K562 (cell line): ENCODE data around the gene ARFIP2. TPM values are rescaled to one million over a fixed set of nuclear protein-coding genes. Genes with fewer than 3 reads are reported as not detected.

Source experiments
- BCL6 ChIP-seq: fragments of 250-450 bp; sonication (Bioruptor Pico); IDR thresholded peaks from 2 replicates; pipeline ENCODE4 v1.4.0; 2020
- CHD2 ChIP-seq: IDR thresholded peaks from 2 replicates; pipeline ENCODE4 v1.6.1; 2011; ENCODE audit warnings: low read depth, low read length
- CREBBP ChIP-seq: IDR thresholded peaks from one replicate; pipeline ENCODE4 v1.6.1; 2012; ENCODE audit warnings: low read depth, mild to moderate bottlenecking, control low read depth, inconsistent platforms, low read length
- EP400 ChIP-seq: fragments of 450-650 bp; IDR thresholded peaks from 2 replicates; pipeline ENCODE4 v1.6.1; 2017; ENCODE audit warnings: antibody characterized with exemption, mild to moderate bottlenecking, moderate library complexity
- FOXA3 ChIP-seq, 2 experiments: fragments of 450-650 bp in 1 of 2; sonication (generic) in 1 of 2; formaldehyde crosslinking; IDR thresholded peaks in 1 of 2; conservative IDR thresholded peaks in 1 of 2; 2 replicates each; pipeline versions ENCODE4 v1.4.0 to v1.8.0; 2020 to 2022; ENCODE audit warnings: mild to moderate bottlenecking in 2 of 2, missing genetic modification reagents in 1 of 2
- GATA2 ChIP-seq: sonication (generic); formaldehyde crosslinking; IDR thresholded peaks from 2 replicates; pipeline ENCODE4 v1.4.0; 2020; ENCODE audit warnings: mild to moderate bottlenecking, missing genetic modification reagents
- GATAD2A ChIP-seq: fragments of 450-650 bp; IDR thresholded peaks from 2 replicates; pipeline ENCODE4 v1.6.1; 2017
- HNRNPL ChIP-seq: fragments of 200-400 bp; formaldehyde crosslinking; IDR thresholded peaks from 2 replicates; pipeline ENCODE4 v1.6.1; 2017; ENCODE audit warnings: low read depth, mild to moderate bottlenecking, low read length
- KLF6 ChIP-seq: fragments of 250-450 bp; sonication (Bioruptor Pico); IDR thresholded peaks from 2 replicates; pipeline ENCODE4 v1.4.0; 2020; ENCODE audit warnings: mild to moderate bottlenecking, moderate library complexity, borderline replicate concordance
- MYBL2 ChIP-seq, 2 experiments: fragments of 450-650 bp in 1 of 2; sonication (generic) in 1 of 2; formaldehyde crosslinking in 1 of 2; IDR thresholded peaks; 2 replicates each; pipeline versions ENCODE4 v1.6.1 to v1.8.1; 2017 to 2022; ENCODE audit warnings: borderline replicate concordance in 1 of 2, inconsistent platforms in 1 of 2, low read depth in 1 of 2, mild to moderate bottlenecking in 1 of 2, missing genetic modification reagents in 1 of 2, moderate library complexity in 1 of 2
- NFATC3 ChIP-seq: fragments of 450-650 bp; IDR thresholded peaks from 2 replicates; pipeline ENCODE4 v1.6.1; 2017; ENCODE audit warnings: mild to moderate bottlenecking
- RFX5 ChIP-seq: IDR thresholded peaks from 2 replicates; pipeline ENCODE4 v1.6.1; 2011; ENCODE audit warnings: low read depth, mild to moderate bottlenecking, improper control_type of control experiment, low read length
- RFX7 ChIP-seq: fragments of 250-450 bp; sonication (Bioruptor Pico); IDR thresholded peaks from 2 replicates; pipeline ENCODE4 v1.5.1; 2021; ENCODE audit warnings: mild to moderate bottlenecking
- SRF ChIP-seq, 2 experiments: fragments of 250-450, 450-650 bp in 1 of 2; sonication (Bioruptor Pico) in 1 of 2; sonication (generic) in 1 of 2; formaldehyde crosslinking; IDR thresholded peaks; 2 replicates each; pipeline versions ENCODE4 v1.5.0 to v1.5.1; 2020 to 2022; ENCODE audit warnings: mild to moderate bottlenecking in 1 of 2, missing genetic modification reagents in 1 of 2
- SRSF1 ChIP-seq: fragments of 200-400 bp; formaldehyde crosslinking; IDR thresholded peaks from 2 replicates; pipeline ENCODE4 v1.6.1; 2017; ENCODE audit warnings: mild to moderate bottlenecking, low read depth, low read length, moderate library complexity
- SUPT5H ChIP-seq: fragments of 450-650 bp; IDR thresholded peaks from 2 replicates; pipeline ENCODE4 v1.6.1; 2016
- TBP ChIP-seq: optimal IDR thresholded peaks from 2 replicates; pipeline ENCODE3; 2011; ENCODE audit warnings: low read depth, low read length, improper control_type of control experiment
- ZBTB26 ChIP-seq: fragments of 450-650 bp; formaldehyde crosslinking; IDR thresholded peaks from 2 replicates; pipeline ENCODE4 v1.4.0; 2022; ENCODE audit warnings: missing genetic modification characterization
- ZNF133 ChIP-seq: fragments of 250-450 bp; sonication (Bioruptor Pico); IDR thresholded peaks from 2 replicates; pipeline ENCODE4 v1.4.0; 2020; ENCODE audit warnings: mild to moderate bottlenecking
- ZNF695 ChIP-seq: fragments of 450-650 bp; formaldehyde crosslinking; IDR thresholded peaks from 2 replicates; pipeline ENCODE4 v1.4.0; 2020; ENCODE audit warnings: mild to moderate bottlenecking, moderate library complexity
- ZNF780A ChIP-seq: fragments of 250-450 bp; sonication (Bioruptor Pico); IDR thresholded peaks from 2 replicates; pipeline ENCODE4 v1.5.0; 2021; ENCODE audit warnings: mild to moderate bottlenecking
- ZNF830 ChIP-seq: fragments of 250-450 bp; sonication (Bioruptor Pico); IDR thresholded peaks from 2 replicates; pipeline ENCODE4 v1.5.0; 2021; ENCODE audit warnings: mild to moderate bottlenecking
- polyA plus RNA-seq, 8 experiments: library from polyadenylated mRNA; depleted of rRNA in 4 of 8; stranded (reverse) in 5 of 8; unstranded in 3 of 8; fragments of >200 nt; fragmentation: Nextera tagmentation in 2 of 8; fragmentation: Illumina TruSeq in 1 of 8; extraction: Ambion mirVana in 2 of 8; extraction: Trizol in 1 of 8; gene quantifications; 2 replicates each; pipeline versions ENCODE4 v1.2.1 to v1.2.3, GENCODE V29; 2011 to 2014; ENCODE audit warnings: inconsistent platforms in 1 of 8, missing spikeins in 1 of 8
- total RNA-seq, 7 experiments: library from RNA; depleted of rRNA in 6 of 7; stranded (reverse); fragments of >200 nt in 6 of 7; fragmentation: Illumina TruSeq in 2 of 7; extraction: Trizol in 2 of 7; gene quantifications; 2 replicates each; pipeline versions ENCODE4 v1.2.1 to v1.2.3, GENCODE V29; 2011 to 2021; ENCODE audit warnings: low replicate concordance in 1 of 7
- TF ChIP-seq, protein P1 (sequence below), 2 experiments: fragments of 450-650 bp in 1 of 2; IDR thresholded peaks; 2 replicates each; pipeline ENCODE4 v1.6.1; 2011 to 2017; ENCODE audit warnings: low read depth in 2 of 2, antibody characterized with exemption in 1 of 2, borderline replicate concordance in 1 of 2, low read length in 1 of 2, mild to moderate bottlenecking in 1 of 2, mixed read lengths in 1 of 2; ENCODE audit not compliant: control insufficient read depth in 1 of 2
- TF ChIP-seq, protein P2 (sequence below): IDR thresholded peaks from 2 replicates; pipeline ENCODE4 v1.6.1; 2014; ENCODE audit warnings: antibody characterized with exemption

The ARFIP2 gene
- total and polyA plus RNA-seq, 9 of the 15 experiments (the other 6 are each of a cell fraction or from before 2014, with no cell fraction given) = 11.8 to 74.1 (median 41.0) TPM

DNA sequence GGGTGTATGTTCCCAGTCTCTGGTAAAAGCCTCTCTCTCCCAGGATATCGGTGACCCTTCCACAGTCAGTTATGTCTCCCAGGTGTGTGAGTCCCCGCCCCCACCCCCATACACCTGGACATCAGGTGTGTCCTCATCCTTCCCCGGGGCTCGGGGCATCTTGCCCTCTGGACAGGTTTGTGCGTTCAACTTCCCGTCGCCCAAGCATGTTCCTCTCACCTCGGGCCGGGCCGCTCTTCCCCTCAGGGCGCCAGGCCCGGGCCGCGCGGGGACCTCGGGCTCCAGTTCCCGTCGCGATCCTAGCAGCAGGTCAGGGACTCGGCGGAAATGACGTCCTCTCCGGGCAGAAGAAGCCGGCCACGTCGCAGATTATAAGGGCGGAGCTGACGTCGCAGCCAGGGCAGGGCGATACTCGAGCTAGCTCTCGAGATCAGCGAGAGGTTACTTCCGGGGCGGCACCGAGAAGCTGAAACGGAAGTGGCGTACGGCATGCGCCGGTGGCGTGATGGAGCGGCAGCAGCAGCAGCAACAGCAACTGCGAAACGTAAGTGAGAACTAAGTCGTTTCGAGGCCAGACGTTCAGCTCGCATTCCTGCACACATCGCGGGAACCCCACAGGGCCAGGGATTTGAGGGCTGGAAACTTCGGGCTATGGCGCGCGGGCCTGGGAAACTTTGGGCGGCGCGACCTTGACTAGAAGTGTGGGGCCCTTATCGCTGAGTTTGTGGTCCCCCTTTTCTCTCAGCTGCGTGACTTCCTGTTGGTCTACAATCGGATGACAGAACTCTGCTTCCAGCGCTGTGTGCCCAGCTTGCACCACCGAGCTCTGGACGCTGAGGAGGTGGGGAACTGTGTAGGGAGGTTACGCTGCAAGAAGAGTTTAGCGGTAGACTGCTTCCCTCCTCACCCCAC, at the start of gene ARFIP2, which contains the start of gene TIMM10B (continued):
- TF ChIP-seq, protein P1, sequence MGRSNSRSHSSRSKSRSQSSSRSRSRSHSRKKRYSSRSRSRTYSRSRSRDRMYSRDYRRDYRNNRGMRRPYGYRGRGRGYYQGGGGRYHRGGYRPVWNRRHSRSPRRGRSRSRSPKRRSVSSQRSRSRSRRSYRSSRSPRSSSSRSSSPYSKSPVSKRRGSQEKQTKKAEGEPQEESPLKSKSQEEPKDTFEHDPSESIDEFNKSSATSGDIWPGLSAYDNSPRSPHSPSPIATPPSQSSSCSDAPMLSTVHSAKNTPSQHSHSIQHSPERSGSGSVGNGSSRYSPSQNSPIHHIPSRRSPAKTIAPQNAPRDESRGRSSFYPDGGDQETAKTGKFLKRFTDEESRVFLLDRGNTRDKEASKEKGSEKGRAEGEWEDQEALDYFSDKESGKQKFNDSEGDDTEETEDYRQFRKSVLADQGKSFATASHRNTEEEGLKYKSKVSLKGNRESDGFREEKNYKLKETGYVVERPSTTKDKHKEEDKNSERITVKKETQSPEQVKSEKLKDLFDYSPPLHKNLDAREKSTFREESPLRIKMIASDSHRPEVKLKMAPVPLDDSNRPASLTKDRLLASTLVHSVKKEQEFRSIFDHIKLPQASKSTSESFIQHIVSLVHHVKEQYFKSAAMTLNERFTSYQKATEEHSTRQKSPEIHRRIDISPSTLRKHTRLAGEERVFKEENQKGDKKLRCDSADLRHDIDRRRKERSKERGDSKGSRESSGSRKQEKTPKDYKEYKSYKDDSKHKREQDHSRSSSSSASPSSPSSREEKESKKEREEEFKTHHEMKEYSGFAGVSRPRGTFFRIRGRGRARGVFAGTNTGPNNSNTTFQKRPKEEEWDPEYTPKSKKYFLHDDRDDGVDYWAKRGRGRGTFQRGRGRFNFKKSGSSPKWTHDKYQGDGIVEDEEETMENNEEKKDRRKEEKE (IDR thresholded peaks at IDR 0.05; ENCODE audit: borderline replicate concordance in 1 of 2, control insufficient read depth in 1 of 2, low read depth in 2 of 2, low read length in 1 of 2) = no peak
- TF ChIP-seq HNRNPL (no peak), SRSF1 (no peak), FOXA3 (CRISPR knock-in tag; conservative IDR thresholded peaks at IDR 0.05 in 1 of 2, IDR thresholded peaks at IDR 0.05 in 1 of 2) (no peak), CREBBP (no peak), MYBL2 (IDR thresholded peaks at IDR 0.05; ENCODE audit: low read depth) (no peak), MYBL2 (CRISPR knock-in tag; IDR thresholded peaks at IDR 0.05; ENCODE audit: borderline replicate concordance) (no peak), GATAD2A (no peak), ZBTB26 (CRISPR knock-in tag) (no peak), ZNF780A (no peak), ZNF133 (CRISPR knock-in tag) (no peak), SRF (CRISPR knock-in tag; IDR thresholded peaks at IDR 0.05) (peak in 1 of 2 experiments; percentile 67; a peak in 1 of 4 replicates), RFX5 (no peak), ZNF830 (CRISPR knock-in tag) (no peak), NFATC3 (no peak), SUPT5H (peak; percentile 95), KLF6 (no peak), GATA2 (no peak), EP400 (peak; percentile 96), RFX7 (no peak), ZNF695 (no peak), TBP (peak; percentile 67), BCL6 (no peak), CHD2 (peak; percentile 83)
- TF ChIP-seq, protein P2, sequence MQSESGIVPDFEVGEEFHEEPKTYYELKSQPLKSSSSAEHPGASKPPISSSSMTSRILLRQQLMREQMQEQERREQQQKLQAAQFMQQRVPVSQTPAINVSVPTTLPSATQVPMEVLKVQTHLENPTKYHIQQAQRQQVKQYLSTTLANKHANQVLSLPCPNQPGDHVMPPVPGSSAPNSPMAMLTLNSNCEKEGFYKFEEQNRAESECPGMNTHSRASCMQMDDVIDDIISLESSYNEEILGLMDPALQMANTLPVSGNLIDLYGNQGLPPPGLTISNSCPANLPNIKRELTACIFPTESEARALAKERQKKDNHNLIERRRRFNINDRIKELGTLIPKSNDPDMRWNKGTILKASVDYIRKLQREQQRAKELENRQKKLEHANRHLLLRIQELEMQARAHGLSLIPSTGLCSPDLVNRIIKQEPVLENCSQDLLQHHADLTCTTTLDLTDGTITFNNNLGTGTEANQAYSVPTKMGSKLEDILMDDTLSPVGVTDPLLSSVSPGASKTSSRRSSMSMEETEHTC = no peak
